SU-DHL-6 (cell line): ENCODE measurements around the gene MED10.

Experiments
- H2AFZ ChIP-seq: fragments of 200-600 bp; sonication (generic); 2 replicates; pipeline ENCODE4 v1.6.1; 2014; ENCODE audit warnings: low read depth, mild to moderate bottlenecking, moderate library complexity, mixed read lengths, antibody characterized with exemption, low read length; ENCODE audit not compliant: severe bottlenecking
- H3F3A ChIP-seq: fragments of 200-600 bp; shearing (Covaris generic); 2 replicates; pipeline ENCODE4 v1.6.0; 2016; ENCODE audit warnings: antibody characterized with exemption, mild to moderate bottlenecking; ENCODE audit not compliant: insufficient read depth
- H3K27ac ChIP-seq: fragments of 200-600 bp; sonication (generic); 2 replicates; pipeline ENCODE4 v1.5.1; 2016; ENCODE audit warnings: low read depth, mild to moderate bottlenecking, low read length, moderate library complexity, mixed read lengths
- H3K27me3 ChIP-seq: fragments of 200-600 bp; sonication (generic), shearing (Covaris generic); 2 replicates; pipeline ENCODE4 v1.6.0; 2014; ENCODE audit warnings: mild to moderate bottlenecking, low read length
- H3K36me3 ChIP-seq: fragments of 200-600 bp; sonication (generic); 2 replicates; pipeline ENCODE4 v1.6.1; 2014; ENCODE audit warnings: mild to moderate bottlenecking, low read length, mixed read lengths
- H3K4me2 ChIP-seq: fragments of 300-600, 200-600 bp; shearing (Covaris generic), sonication (generic); 2 replicates; pipeline ENCODE4 v1.6.0; 2014; ENCODE audit warnings: low read length, low read depth, mild to moderate bottlenecking; ENCODE audit not compliant: poor library complexity, severe bottlenecking
- H3K4me3 ChIP-seq: fragments of 200-600 bp; sonication (generic); 2 replicates; pipeline ENCODE4 v1.5.1; 2014; ENCODE audit warnings: antibody characterized with exemption, low read length, mild to moderate bottlenecking, mixed read lengths; ENCODE audit not compliant: insufficient read depth, poor library complexity, severe bottlenecking
- H3K79me2 ChIP-seq: fragments of 200-600 bp; sonication (generic); 2 replicates; pipeline ENCODE4 v1.6.1; 2014; ENCODE audit warnings: mild to moderate bottlenecking, low read length, moderate library complexity; ENCODE audit not compliant: insufficient read depth
- H3K9ac ChIP-seq: fragments of 200-600 bp; sonication (generic); 2 replicates; pipeline ENCODE4 v1.7.0; 2014; ENCODE audit warnings: mild to moderate bottlenecking, low read length
- H3K9me2 ChIP-seq: fragments of 200-600 bp; sonication (generic); replicated peaks from 2 replicates; pipeline ENCODE4 v1.6.1; 2014; ENCODE audit warnings: low read length; ENCODE audit not compliant: insufficient read depth
- H3K9me3 ChIP-seq: fragments of 200-600 bp; sonication (generic); 2 replicates; pipeline ENCODE4 v1.6.1; 2014; ENCODE audit warnings: low read length, mixed read lengths; ENCODE audit not compliant: insufficient read depth
- H4K20me1 ChIP-seq: fragments of 200-600 bp; sonication (generic); 2 replicates; pipeline ENCODE4 v1.6.1; 2014; ENCODE audit warnings: low read depth, mild to moderate bottlenecking, antibody characterized with exemption, low read length, moderate library complexity, mixed read lengths
- EZH2phosphoT487 ChIP-seq: fragments of 200-600 bp; sonication (generic), shearing (Covaris generic); conservative IDR thresholded peaks from 2 replicates; pipeline ENCODE4 v1.6.1; 2018; ENCODE audit warnings: mild to moderate bottlenecking, antibody characterized with exemption, low read length, moderate library complexity, mixed read lengths
- TF ChIP-seq, protein P1 (sequence below): fragments of 200-600 bp; sonication (generic); IDR thresholded peaks from one replicate; pipeline ENCODE4 v1.5.1; 2017; ENCODE audit warnings: antibody characterized with exemption, mild to moderate bottlenecking, low read length, moderate library complexity; ENCODE audit not compliant: insufficient read depth, poor library complexity, severe bottlenecking

The MED10 gene

DNA sequence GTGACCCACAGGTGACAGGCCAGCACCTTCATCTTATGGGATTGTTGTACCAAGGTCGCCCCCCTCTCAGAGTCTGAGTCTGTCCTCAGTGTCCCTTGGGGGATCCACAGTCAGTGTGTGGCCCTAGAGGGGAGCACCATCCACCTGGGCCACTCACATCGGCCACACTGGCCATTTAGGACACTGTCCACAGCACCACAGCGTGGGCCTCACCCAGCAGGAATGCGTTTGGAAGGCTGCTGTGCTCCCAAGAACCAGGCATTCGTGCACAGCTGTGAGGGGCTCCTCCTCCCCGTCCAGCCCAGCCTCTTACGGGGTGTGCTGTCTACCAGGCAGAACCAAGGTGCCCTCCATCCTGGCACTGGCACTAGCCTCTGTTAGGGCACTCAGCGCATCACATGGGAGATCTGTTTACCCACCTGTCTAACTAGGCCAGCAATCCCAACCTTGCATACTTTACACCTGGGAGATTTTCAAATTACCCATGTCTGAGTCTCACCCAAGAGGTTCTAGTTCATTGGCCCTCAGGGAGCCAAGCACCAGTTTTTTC lies 45.8 kb upstream of the MED10 start:
- H3K9ac ChIP-seq, result no peak overlapping the region
- TF ChIP-seq EZH2phosphoT487, result no peak
- TF ChIP-seq, protein P1, sequence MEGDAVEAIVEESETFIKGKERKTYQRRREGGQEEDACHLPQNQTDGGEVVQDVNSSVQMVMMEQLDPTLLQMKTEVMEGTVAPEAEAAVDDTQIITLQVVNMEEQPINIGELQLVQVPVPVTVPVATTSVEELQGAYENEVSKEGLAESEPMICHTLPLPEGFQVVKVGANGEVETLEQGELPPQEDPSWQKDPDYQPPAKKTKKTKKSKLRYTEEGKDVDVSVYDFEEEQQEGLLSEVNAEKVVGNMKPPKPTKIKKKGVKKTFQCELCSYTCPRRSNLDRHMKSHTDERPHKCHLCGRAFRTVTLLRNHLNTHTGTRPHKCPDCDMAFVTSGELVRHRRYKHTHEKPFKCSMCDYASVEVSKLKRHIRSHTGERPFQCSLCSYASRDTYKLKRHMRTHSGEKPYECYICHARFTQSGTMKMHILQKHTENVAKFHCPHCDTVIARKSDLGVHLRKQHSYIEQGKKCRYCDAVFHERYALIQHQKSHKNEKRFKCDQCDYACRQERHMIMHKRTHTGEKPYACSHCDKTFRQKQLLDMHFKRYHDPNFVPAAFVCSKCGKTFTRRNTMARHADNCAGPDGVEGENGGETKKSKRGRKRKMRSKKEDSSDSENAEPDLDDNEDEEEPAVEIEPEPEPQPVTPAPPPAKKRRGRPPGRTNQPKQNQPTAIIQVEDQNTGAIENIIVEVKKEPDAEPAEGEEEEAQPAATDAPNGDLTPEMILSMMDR, result no peak
- H3K4me3 ChIP-seq, result no peak overlapping the region
- no peaks in the 10 kb centered on the region for H3K9me3 ChIP-seq
- no peak overlapping the region for H3K27ac ChIP-seq
- H3K9me2 ChIP-seq, result no peaks in the 10 kb centered on the region
- no peak overlapping the region for H3K4me2 ChIP-seq
- H2AFZ ChIP-seq, result no peak overlapping the region
- H3K27me3 ChIP-seq, result no peaks in the 10 kb centered on the region
- H3K36me3 ChIP-seq, result no peaks in the 10 kb centered on the region
- no peaks in the 10 kb centered on the region for H4K20me1 ChIP-seq
- no peaks in the 10 kb centered on the region for H3F3A ChIP-seq
- no peaks in the 10 kb centered on the region for H3K79me2 ChIP-seq

DNA sequence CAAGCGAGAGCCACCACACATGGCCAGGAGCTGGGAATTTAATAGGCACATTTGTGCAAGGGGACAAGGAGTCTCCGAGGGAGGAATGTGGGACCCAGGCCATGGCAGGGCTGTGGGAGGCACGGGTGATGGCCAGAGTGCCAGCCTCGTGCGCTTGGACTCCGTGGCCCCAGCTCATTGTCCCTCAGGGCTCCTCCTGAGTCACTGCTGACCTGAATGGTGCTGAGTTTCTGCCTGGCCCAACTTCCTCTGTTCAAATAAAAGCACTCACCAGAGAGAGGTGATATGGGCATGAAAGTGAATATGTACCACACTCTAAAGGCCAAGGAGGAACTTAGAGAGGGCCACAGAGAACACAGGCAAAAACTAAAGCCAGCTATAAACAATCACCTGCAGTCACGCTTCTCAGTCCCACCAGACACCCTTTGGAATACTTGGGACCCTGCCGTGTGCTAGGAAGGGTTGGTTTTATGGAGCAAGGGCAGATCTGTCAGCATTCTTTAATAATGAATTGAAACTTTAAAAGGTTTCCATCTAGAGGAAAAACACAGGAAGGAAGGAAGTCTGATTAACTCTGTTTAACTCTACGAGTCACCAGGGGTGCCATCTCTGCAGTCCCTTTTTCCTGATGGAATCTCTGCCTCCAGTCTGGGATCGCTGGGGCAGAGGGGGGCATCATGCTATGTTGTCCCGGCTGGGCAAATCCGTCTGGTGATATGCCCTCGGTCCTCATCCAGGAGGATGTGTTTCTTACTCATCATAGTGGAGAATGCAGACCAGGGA lies 45.2 kb upstream of the MED10 start:
- Histone ChIP-seq H3K4me3 (no peak overlapping the region), H2AFZ (no peak overlapping the region), H3K9me3 (no peaks in the 10 kb centered on the region), H3K4me2 (no peak overlapping the region), H3K27me3 (no peaks in the 10 kb centered on the region), H3K79me2 (no peaks in the 10 kb centered on the region), H4K20me1 (no peaks in the 10 kb centered on the region), H3K9me2 (no peaks in the 10 kb centered on the region), H3F3A (no peaks in the 10 kb centered on the region), H3K9ac (no peak overlapping the region), H3K27ac (no peak overlapping the region), H3K36me3 (no peaks in the 10 kb centered on the region)
- TF ChIP-seq, protein P1, result no peak
- no peak for TF ChIP-seq EZH2phosphoT487

DNA sequence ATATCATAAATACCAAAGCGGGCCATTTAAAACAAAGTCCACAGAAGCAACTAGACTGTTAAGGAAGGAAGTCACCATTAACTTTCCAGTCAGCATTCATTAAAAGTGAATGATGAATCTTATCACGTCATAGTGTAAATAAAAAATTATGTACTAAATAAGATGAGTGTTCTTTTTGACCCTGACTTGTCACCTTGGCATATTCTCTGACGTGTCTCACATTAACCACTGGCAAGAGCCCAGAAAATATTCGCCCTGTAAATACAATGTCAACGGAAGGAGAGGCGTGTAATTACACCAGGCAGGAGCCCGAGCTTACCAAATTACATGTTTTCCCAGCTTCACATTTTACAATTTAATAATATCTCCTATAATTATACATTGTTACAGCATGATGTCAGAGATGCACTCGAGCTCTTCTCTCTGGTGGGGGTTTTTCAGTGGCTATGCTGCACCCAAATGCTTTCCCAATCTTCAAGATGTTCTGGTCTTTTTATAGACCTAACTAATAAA lies 41.0 kb upstream of the MED10 start:
- no peaks in the 10 kb centered on the region for H3K27me3 ChIP-seq
- H3K9me2 ChIP-seq, result no peaks in the 10 kb centered on the region
- no peak overlapping the region for H3K27ac ChIP-seq
- no peak for TF ChIP-seq EZH2phosphoT487
- TF ChIP-seq, protein P1, result no peak
- no peaks in the 10 kb centered on the region for H3K36me3 ChIP-seq
- no peak overlapping the region for H3K4me2 ChIP-seq
- no peak overlapping the region for H2AFZ ChIP-seq
- no peaks in the 10 kb centered on the region for H3K9me3 ChIP-seq
- H3K9ac ChIP-seq, result no peak overlapping the region
- H3F3A ChIP-seq, result no peaks in the 10 kb centered on the region
- H4K20me1 ChIP-seq, result no peaks in the 10 kb centered on the region
- no peaks in the 10 kb centered on the region for H3K79me2 ChIP-seq
- no peak overlapping the region for H3K4me3 ChIP-seq
